OCI-LY7 (cell line): ENCODE data around the gene SMAP1. TPM values are rescaled to one million over a fixed set of nuclear protein-coding genes. Genes with fewer than 3 reads are reported as not detected.

ENCODE experiments used
- BruUV-seq: library from RNA; stranded (reverse); fragments of 400-500 nt; replicated peaks from 2 replicates; lab custom pipeline; 2021; lab: Mats Ljungman, UMichigan
- CTCF ChIA-PET: fragments of 300-600 bp; sonication (Branson Sonifier 250); formaldehyde crosslinking; loops from one replicate; lab custom pipeline; 2022; ENCODE audit warnings: antibody characterized with exemption; ENCODE audit not compliant: unreplicated experiment; lab: Charles Lee
- POLR2A ChIA-PET: fragments of 300-600 bp; sonication (Branson Sonifier 250); formaldehyde crosslinking; loops from one replicate; lab custom pipeline; 2022; ENCODE audit warnings: antibody characterized with exemption; lab: Charles Lee
- DNase-seq: peaks from one replicate; pipeline ENCODE4 v3.0.0-alpha.2; 2015; ENCODE audit warnings: low spot score
- H2AFZ ChIP-seq: fragments of 200-600 bp; sonication (generic), shearing (Covaris generic); 2 replicates; pipeline ENCODE4 v1.6.1; 2014; ENCODE audit warnings: mild to moderate bottlenecking, antibody characterized with exemption, low read length, moderate library complexity
- H3K27ac ChIP-seq: fragments of 200-600 bp; sonication (generic); 2 replicates; pipeline ENCODE4 v1.5.1; 2014; ENCODE audit warnings: mixed run types, low read depth, mild to moderate bottlenecking, moderate library complexity, low read length, inconsistent platforms; ENCODE audit not compliant: poor library complexity, severe bottlenecking
- H3K36me3 ChIP-seq: fragments of 200-600 bp; sonication (generic); 2 replicates; pipeline ENCODE4 v1.6.1; 2014; ENCODE audit warnings: mild to moderate bottlenecking, antibody characterized with exemption, low read length, moderate library complexity, mixed read lengths; ENCODE audit not compliant: insufficient read depth
- H3K4me1 ChIP-seq: fragments of 200-600 bp; sonication (generic); 2 replicates; pipeline ENCODE4 v1.5.1; 2014; ENCODE audit warnings: mild to moderate bottlenecking, low read length; ENCODE audit not compliant: insufficient read depth, poor library complexity, severe bottlenecking
- H3K4me2 ChIP-seq: fragments of 200-600 bp; sonication (generic); 2 replicates; pipeline ENCODE4 v1.6.1; 2014; ENCODE audit warnings: mild to moderate bottlenecking, low read length
- H3K4me3 ChIP-seq: fragments of 200-600 bp; sonication (generic); 2 replicates; pipeline ENCODE4 v1.5.1; 2014; ENCODE audit warnings: mild to moderate bottlenecking, low read depth, low read length; ENCODE audit not compliant: poor library complexity, severe bottlenecking
- H3K79me2 ChIP-seq: fragments of 200-600 bp; sonication (generic); 2 replicates; pipeline ENCODE4 v1.6.1; 2016; ENCODE audit warnings: low read depth, mild to moderate bottlenecking, low read length, moderate library complexity, mixed read lengths; ENCODE audit not compliant: insufficient read depth
- H3K9me2 ChIP-seq: fragments of 200-600 bp; sonication (generic); 2 replicates; pipeline ENCODE4 v1.6.1; 2016; ENCODE audit warnings: mild to moderate bottlenecking, low read length, mixed read lengths; ENCODE audit not compliant: insufficient read depth
- H3K9me3 ChIP-seq: fragments of 200-600 bp; sonication (generic); 2 replicates; pipeline ENCODE4 v1.6.1; 2014; ENCODE audit warnings: mild to moderate bottlenecking, mixed run types, low read length, mixed read lengths
- H4K20me1 ChIP-seq: fragments of 200-600 bp; sonication (generic); 2 replicates; pipeline ENCODE4 v1.6.1; 2014; ENCODE audit warnings: mild to moderate bottlenecking, antibody characterized with exemption, low read length, moderate library complexity, mixed read lengths; ENCODE audit not compliant: insufficient read depth
- EZH2phosphoT487 ChIP-seq: fragments of 200-600 bp; sonication (generic); IDR thresholded peaks from 2 replicates; pipeline ENCODE4 v1.6.1; 2018; ENCODE audit warnings: low read depth, borderline replicate concordance, mild to moderate bottlenecking, mixed run types, antibody characterized with exemption, low read length, moderate library complexity, mixed read lengths
- intact Hi-C: fragments of 100-400 bp; cut with micrococcal nuclease; formaldehyde crosslinking; loops from one replicate; pipeline ENCODE4 v1.10.0; 2022; ENCODE audit not compliant: unreplicated experiment
- total RNA-seq, 2 experiments: library from RNA; depleted of rRNA in 1 of 2; stranded (reverse); fragments of >200 nt in 1 of 2; shearing (Covaris generic) in 1 of 2; gene quantifications; 2 replicates each; pipeline ENCODE4 v1.2.3, GENCODE V29; 2014 to 2022
- TF ChIP-seq, protein P1 (sequence below): fragments of 200-600 bp; sonication (generic); conservative IDR thresholded peaks from 2 replicates; pipeline ENCODE4 v1.5.1; 2014; ENCODE audit warnings: mild to moderate bottlenecking, antibody characterized with exemption, low read length, moderate library complexity, mixed read lengths

SMAP1 gene
- total RNA-seq, 2 experiments from 2014 or later: 15.1 to 28.9 TPM

DNA sequence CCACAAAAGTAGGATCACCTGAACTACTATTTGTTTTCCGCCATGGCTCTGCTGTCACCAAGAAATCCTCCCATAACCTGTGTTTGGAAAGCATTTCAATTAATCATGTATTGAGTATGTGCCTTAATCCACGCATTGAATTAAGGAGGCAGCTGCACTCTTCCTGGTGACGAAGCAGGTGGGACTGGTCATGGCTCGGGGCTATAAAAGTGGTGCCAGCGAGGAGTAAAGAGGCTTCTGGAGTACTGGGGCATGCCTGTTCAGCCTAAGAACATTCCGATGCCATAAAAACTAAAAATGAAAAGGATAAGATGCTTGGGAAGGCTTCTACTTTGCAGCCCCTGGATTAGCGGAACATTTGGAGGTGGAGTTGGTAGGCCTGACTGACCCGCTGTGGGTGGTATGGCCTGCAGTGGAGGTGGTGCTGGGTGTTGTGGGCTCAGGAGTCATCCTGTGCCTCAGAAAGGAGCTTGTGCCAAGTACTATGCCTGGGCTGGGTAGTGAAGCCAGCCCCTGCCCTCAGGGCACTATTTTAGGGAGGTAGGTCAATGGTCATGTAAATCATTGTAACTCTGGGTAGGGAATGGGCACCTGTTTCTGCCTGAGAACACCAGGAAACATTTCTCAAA lies 178.6 kb downstream of the SMAP1 start:
- no peak overlapping the region for H3K4me3 ChIP-seq
- no peaks in the 10 kb centered on the region; the same call in 1 of the 2 replicates for H3K36me3 ChIP-seq
- no peaks in the 10 kb centered on the region for H3K4me1 ChIP-seq
- intact Hi-C loops: no loop called here
- no peak for DNase-seq
- no peaks in the 10 kb centered on the region for H4K20me1 ChIP-seq
- H3K9me3 ChIP-seq: peaks cover 4% of the 10 kb centered on the region; the same call in 1 of the 2 replicates
- H3K27ac ChIP-seq: no peak overlapping the region
- no peak overlapping the region for H3K4me2 ChIP-seq
- no TSS peak for BruUV-seq
- POLR2A ChIA-PET: interaction anchor here (2.8 kb wide), 1 partner anchor 11 kb away, joined by 14 read pairs; no protein-coding TSS in a partner anchor
- no peak overlapping the region for H2AFZ ChIP-seq
- CTCF ChIA-PET: no interaction called here
- no peak for TF ChIP-seq EZH2phosphoT487
- TF ChIP-seq, protein P1, sequence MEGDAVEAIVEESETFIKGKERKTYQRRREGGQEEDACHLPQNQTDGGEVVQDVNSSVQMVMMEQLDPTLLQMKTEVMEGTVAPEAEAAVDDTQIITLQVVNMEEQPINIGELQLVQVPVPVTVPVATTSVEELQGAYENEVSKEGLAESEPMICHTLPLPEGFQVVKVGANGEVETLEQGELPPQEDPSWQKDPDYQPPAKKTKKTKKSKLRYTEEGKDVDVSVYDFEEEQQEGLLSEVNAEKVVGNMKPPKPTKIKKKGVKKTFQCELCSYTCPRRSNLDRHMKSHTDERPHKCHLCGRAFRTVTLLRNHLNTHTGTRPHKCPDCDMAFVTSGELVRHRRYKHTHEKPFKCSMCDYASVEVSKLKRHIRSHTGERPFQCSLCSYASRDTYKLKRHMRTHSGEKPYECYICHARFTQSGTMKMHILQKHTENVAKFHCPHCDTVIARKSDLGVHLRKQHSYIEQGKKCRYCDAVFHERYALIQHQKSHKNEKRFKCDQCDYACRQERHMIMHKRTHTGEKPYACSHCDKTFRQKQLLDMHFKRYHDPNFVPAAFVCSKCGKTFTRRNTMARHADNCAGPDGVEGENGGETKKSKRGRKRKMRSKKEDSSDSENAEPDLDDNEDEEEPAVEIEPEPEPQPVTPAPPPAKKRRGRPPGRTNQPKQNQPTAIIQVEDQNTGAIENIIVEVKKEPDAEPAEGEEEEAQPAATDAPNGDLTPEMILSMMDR: no peak
- H3K9me2 ChIP-seq: no peaks in the 10 kb centered on the region
- no peaks in the 10 kb centered on the region for H3K79me2 ChIP-seq

DNA sequence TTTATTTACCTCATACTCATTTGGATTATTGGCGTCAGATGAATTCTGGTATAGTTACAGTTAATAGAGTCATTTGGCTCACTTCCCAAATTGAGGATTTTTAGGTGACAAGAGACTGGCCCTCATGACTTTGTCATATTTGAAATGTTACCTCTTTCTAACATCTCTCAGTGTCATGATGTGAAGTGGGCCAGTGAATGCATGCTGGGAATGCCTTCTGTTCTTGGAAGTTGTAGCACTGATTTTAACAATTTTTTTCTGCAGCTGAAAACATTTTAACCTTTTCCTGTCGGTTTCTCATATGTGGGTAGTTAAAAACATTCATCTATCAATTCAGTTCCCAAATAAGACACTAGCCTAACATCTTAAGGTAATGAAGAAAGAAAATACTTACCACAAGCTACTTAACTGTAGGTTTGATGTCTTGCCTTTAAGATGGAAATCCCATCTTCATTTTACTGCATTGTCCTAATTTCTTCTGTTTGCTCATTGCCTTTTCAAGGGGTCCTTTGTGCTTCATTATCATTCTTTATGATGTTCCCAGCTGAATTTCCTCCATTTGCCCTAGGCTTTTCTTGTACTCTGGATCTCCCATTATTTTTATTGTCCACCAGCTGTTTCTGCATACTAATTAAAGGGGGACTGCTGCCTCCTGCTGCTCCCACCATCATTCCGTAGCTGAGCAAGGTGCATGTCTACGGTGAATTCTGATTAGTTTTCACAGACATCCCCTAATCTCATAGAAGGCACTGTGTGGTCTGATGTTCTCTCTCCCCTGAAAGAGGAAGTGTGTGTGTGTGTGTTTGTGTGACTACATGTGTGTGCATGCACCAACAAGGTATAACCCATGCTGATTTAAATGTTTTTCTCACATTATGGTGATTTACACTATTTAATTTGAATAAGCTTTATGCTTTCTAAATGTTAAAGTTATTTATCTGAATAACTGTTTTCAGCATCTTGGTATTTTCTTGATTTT lies 179.7 kb downstream of the SMAP1 start:
- POLR2A ChIA-PET: interaction anchor here (1.8 to 2.8 kb wide), 2 partner anchors 9 to 10 kb away, joined by 6 to 14 read pairs; no protein-coding TSS in a partner anchor
- no peak for DNase-seq
- no TSS peak for BruUV-seq

More for the DNA sequence above, 179.7 kb downstream of the SMAP1 start:
- Histone ChIP-seq H4K20me1 (no peaks in the 10 kb centered on the region), H3K9me3 (peaks cover 4% of the 10 kb centered on the region; the same call in 1 of the 2 replicates), H3K79me2 (no peaks in the 10 kb centered on the region), H3K4me1 (no peaks in the 10 kb centered on the region), H3K4me2 (no peak overlapping the region), H3K9me2 (no peaks in the 10 kb centered on the region), H3K27ac (no peak overlapping the region), H2AFZ (no peak overlapping the region), H3K36me3 (no peaks in the 10 kb centered on the region; the same call in 1 of the 2 replicates), H3K4me3 (no peak overlapping the region)
- CTCF ChIA-PET: no interaction called here
- TF ChIP-seq, protein P1: no peak
- no peak for TF ChIP-seq EZH2phosphoT487
- intact Hi-C loops: no loop called here
